Epithelial cell of esophagus (primary cell): Measurements from ENCODE around the gene PPY.
"Not testable (repeated sequence)": the region's sequence is repeated elsewhere in the genome, so short reads cannot be mapped to it uniquely, and the experiment has no call there.

Experiments
- DNase-seq: peaks from one replicate; pipeline ENCODE4 v3.0.0; 2010; ENCODE audit warnings: low read depth
- H3K4me3 ChIP-seq: 2 replicates; pipeline ENCODE4 v1.5.1; 2011; ENCODE audit warnings: mild to moderate bottlenecking, low read length, control low read depth
- TF ChIP-seq, protein P1 (sequence below): IDR thresholded peaks from 2 replicates; pipeline ENCODE4 v1.5.1; 2011; ENCODE audit warnings: low read depth, mild to moderate bottlenecking, low read length, control low read depth, inconsistent platforms; ENCODE audit not compliant: insufficient read depth; ENCODE audit errors: missing control alignments

PPY gene

DNA sequence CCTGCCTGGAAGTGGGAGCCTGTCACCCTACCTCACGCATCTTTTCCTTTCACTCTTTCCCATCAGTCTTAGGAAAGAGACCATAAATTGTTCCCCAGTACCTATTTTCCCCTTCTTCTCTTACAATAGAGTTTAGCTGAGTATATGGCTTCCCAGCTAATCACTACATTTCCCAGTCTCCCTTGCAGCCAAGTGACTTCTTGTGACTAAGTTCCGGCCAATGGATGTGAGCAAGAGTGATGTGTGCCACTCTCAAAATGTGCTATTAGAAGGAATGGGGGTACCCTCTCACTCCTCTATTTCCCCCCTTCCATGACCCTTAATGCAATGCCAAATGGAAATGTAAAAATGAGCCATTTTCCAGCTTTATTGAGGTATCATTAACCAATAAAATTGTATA is 19.7 kb upstream of the PPY start:
- no peak for DNase-seq
- TF ChIP-seq, protein P1, sequence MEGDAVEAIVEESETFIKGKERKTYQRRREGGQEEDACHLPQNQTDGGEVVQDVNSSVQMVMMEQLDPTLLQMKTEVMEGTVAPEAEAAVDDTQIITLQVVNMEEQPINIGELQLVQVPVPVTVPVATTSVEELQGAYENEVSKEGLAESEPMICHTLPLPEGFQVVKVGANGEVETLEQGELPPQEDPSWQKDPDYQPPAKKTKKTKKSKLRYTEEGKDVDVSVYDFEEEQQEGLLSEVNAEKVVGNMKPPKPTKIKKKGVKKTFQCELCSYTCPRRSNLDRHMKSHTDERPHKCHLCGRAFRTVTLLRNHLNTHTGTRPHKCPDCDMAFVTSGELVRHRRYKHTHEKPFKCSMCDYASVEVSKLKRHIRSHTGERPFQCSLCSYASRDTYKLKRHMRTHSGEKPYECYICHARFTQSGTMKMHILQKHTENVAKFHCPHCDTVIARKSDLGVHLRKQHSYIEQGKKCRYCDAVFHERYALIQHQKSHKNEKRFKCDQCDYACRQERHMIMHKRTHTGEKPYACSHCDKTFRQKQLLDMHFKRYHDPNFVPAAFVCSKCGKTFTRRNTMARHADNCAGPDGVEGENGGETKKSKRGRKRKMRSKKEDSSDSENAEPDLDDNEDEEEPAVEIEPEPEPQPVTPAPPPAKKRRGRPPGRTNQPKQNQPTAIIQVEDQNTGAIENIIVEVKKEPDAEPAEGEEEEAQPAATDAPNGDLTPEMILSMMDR: no peak
- no peak overlapping the region for H3K4me3 ChIP-seq

DNA sequence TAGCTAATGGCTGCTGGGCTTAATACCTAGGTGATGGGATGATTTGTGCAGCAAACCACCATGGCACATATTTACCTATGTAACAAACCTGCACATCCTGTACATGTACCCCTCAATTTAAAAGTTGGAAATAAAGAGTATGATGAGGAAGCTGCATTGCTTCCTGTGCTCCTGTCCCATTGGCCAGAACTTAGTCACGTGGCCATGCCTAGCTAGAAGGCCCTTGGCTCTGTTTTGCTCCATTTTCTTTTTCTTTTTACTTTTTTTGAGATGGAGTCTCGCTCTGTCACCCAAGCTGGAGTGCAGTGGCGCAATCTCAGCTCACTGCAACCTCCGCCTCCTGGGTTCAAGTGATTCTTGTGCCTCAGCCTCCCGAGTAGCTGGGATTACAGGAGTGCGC is 19.0 kb upstream of the PPY start:
- not testable (repeated sequence) for H3K4me3 ChIP-seq, DNase-seq

DNA sequence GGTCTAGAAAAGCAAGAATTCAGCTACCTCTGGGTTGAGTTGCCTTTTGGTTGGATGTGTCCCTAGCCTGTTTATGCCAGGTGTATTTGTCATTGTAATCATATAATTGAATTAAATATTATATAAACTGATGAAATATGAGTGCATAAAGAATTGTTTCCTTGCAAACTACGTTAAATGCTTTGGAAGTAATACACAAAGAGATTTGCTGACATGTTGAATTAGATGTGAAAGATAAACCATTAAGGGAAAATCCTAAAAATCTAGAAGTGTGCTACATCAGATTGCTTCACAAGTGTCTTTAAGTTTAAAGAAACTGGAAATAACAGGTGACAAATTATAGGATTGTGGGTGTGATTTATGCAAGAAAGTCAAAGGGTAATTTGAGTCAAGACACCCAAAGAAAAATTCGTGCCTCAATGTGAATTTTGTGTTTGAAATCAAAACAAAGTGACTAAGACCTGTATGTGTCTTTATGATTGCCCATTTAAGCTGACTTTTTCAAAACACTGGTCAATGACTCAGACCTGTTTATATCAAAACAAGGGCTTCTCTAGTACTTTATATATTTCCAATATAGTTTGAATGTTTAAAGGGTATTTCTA is 16.6 kb upstream of the PPY start:
- TF ChIP-seq, protein P1: no peak
- H3K4me3 ChIP-seq: no peak overlapping the region
- peak; percentile 27 for DNase-seq

DNA sequence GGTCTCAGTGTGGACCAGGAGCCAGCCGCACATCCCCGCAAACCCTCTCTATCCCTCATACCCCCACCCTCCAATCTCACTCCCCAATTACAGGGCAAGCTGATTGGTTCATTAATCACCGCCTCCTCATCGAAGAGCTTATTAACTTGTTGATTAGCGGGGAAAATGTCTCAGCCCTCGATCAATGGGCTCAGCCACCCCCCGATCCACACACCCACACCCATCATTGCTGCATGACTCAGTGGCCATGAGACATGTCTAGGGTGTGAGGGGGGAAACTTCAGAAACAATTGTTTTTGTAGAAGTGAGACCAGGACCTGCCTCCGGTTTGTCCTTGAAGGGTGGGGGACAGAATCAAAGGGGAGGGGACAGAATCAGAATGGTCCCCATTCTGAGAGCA is 13.9 kb upstream of the PPY start:
- DNase-seq: no peak
- H3K4me3 ChIP-seq: no peak overlapping the region
- TF ChIP-seq, protein P1: no peak

DNA sequence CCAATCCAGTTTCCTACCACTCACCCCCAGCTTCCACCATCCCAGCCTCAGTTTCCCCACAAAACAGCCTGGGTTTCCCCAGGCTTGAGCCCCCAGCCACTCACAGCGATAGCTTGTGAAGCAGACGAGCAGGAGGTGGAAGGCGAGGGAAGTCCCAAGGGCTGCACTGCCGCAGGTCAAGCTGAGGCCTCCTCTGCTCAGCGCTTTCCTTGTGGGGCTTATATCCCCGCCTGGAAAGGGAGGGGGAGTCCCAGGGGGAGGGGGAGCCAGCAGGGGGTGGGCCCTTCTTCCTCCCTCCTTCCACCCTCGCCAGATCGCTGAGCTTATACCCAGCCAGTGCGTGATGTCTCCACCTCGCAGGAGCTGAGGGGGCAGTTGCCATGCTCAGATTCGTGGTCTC is 11.5 kb upstream of the PPY start, which contains the start of gene PYY:
PYY (minus strand) TSS at position 195 of the 400 bp plus-strand sequence. CDS start 457 bp downstream, outside the sequence.
- no peak within 1 kb of the TSS for H3K4me3 ChIP-seq
- DNase-seq: no peak
- TF ChIP-seq, protein P1: no peak

DNA sequence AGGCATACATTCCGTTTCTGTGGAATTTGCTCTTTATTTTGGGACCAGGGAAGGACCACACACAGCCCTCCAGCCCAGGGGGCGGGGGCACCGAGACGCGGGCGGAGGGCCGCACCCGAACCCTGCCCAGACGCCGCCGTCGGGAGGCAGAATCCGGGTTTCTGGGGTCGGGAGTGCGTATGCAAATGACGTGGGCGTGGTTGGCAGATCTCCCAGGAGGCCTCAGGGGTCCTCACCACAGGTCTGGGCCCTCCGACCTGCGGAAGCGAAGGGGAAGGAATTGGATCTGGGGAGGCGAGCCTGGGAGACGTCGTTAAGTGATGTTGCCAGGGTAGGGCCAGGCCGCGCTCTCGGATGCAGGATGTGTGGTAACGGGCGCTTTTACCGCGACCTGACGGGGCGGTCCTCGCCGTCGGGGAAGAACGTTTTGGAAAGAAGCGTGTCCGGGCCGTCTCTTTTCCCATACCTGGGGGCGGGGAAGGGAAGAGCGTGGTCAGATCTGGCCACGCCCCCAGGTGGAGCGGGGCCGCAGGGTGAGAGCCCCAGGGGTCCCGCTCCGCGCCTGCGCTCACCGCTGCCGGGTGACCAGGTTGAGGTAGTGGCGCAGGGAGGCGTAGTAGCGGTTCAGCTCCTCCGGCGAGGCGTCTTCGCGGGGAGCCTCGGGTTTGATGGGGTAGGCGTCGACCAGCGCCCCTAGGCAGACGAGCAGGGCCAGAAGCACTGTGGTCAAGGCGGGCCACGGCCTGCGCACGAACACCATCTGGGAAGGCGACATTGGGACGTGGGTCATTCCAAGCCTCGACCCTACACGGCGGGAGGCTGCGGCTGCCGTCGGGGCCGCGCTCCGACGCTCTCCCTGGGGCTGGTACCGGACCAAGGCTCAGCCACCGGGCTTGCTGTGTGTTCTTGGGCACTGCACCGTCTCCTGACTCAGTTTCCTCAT is 10.7 kb upstream of the PPY start:
- DNase-seq: no peak
- TF ChIP-seq, protein P1: no peak
- no peak overlapping the region for H3K4me3 ChIP-seq

DNA sequence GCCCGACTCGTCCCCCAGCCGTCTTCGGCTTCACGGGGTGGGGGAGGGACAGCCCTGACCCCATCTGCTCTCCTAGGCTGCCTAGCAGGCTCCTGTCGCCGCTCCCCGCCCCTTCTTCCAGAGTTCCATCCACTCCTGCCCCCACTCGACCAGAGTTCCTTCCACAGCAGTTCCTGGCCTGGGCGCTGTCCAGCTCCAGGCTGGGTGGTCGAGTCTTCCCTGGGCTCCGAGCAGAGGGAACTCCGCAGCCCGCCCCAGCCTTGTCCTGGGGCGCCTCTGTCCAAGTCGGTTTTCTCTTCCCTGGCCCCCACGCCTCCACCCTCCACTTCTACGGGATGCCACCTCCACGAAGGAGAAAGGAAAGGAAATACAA is 10.1 kb upstream of the PPY start:
- no peak for DNase-seq
- TF ChIP-seq, protein P1: no peak
- H3K4me3 ChIP-seq: no peak overlapping the region
